ENCODE data around the gene SSX1.
"Not testable (repeated sequence)": the region's sequence is repeated elsewhere in the genome, so short reads cannot be mapped to it uniquely, and the experiment has no call there.

SSX1 gene

GRCh38 chrX:48255062-48255796, at the start of gene SSX1:
Gene SSX1 (plus strand): TSS chrX:48255392. CDS start chrX:48257242, 1,850 bp downstream.
- not testable (repeated sequence) for DNase-seq (ENCODE audit: low read depth in 2 of 2)

- not testable (repeated sequence) for DNase-seq (ENCODE audit: low read depth in 2 of 2)
Measured at GRCh38 chrX:48214341-48214740, 40.9 kb upstream of the SSX1 start.

GRCh38 chrX:48224196-48224595, 31.0 kb upstream of the SSX1 start:
- DNase-seq (ENCODE audit: low read depth in 2 of 2): not testable (repeated sequence)

- DNase-seq (ENCODE audit: low read depth in 2 of 2): not testable (repeated sequence)
Measured at GRCh38 chrX:48252945-48253344, 2.2 kb upstream of the SSX1 start.

- DNase-seq (ENCODE audit: low read depth in 2 of 2): not testable (repeated sequence)
Measured at GRCh38 chrX:48274365-48274764, 19.2 kb downstream of the SSX1 start.

GRCh38 chrX:48278958-48279357, 23.8 kb downstream of the SSX1 start:
- no peak for DNase-seq (ENCODE audit: low read depth in 2 of 2)

GRCh38 chrX:48280729-48281128, 25.5 kb downstream of the SSX1 start:
- DNase-seq (ENCODE audit: low read depth in 2 of 2): not testable (repeated sequence)

GRCh38 chrX:48306175-48306574, 51.0 kb downstream of the SSX1 start:
- DNase-seq (ENCODE audit: low read depth in 2 of 2): no peak

GRCh38 chrX:48313996-48314395, 58.8 kb downstream of the SSX1 start:
- not testable (repeated sequence) for DNase-seq (ENCODE audit: low read depth in 2 of 2)
